ENCODE data around the gene PPFIBP2.
A peak's percentile ranks its signal among the peaks of the same experiment; 100 is the strongest.

PPFIBP2 gene

GRCh38 chr11:7525424-7525823, 11.6 kb downstream of the PPFIBP2 start:
- DNase-seq (ENCODE audit: low spot score), result no peak

- DNase-seq (ENCODE audit: low spot score), result no peak
These were observed 13.2 kb downstream of the PPFIBP2 start for GRCh38 chr11:7527029-7527428.

GRCh38 chr11:7528514-7529049, 14.8 kb downstream of the PPFIBP2 start:
- DNase-seq (ENCODE audit: low spot score), result no peak

GRCh38 chr11:7530013-7530640, 16.3 kb downstream of the PPFIBP2 start:
- no peak for DNase-seq (ENCODE audit: low spot score)

GRCh38 chr11:7531011-7531410, 17.2 kb downstream of the PPFIBP2 start:
- DNase-seq (ENCODE audit: low spot score), result no peak

- DNase-seq (ENCODE audit: low spot score), result no peak
These were observed 18.8 kb downstream of the PPFIBP2 start for GRCh38 chr11:7532405-7533145.

- no peak for DNase-seq (ENCODE audit: low spot score)
These were observed 19.6 kb downstream of the PPFIBP2 start for GRCh38 chr11:7533199-7534041.

- no peak for DNase-seq (ENCODE audit: low spot score)
These were observed 20.2 kb downstream of the PPFIBP2 start for GRCh38 chr11:7534042-7534378.

GRCh38 chr11:7536100-7536499, 22.3 kb downstream of the PPFIBP2 start:
- DNase-seq (ENCODE audit: low spot score), result no peak

- DNase-seq (ENCODE audit: low spot score), result no peak
These were observed 23.5 kb downstream of the PPFIBP2 start for GRCh38 chr11:7537265-7537664.

GRCh38 chr11:7538031-7538430, 24.2 kb downstream of the PPFIBP2 start:
- peak; percentile 77 for DNase-seq (ENCODE audit: low spot score)

- DNase-seq (ENCODE audit: low spot score), result peak; percentile 74
These were observed 25.0 kb downstream of the PPFIBP2 start for GRCh38 chr11:7538466-7539454.

GRCh38 chr11:7540830-7541555, 27.2 kb downstream of the PPFIBP2 start:
- DNase-seq (ENCODE audit: low spot score), result no peak

GRCh38 chr11:7543302-7543701, 29.5 kb downstream of the PPFIBP2 start:
- DNase-seq (ENCODE audit: low spot score), result no peak

GRCh38 chr11:7544021-7544420, 30.2 kb downstream of the PPFIBP2 start:
- no peak for DNase-seq (ENCODE audit: low spot score)

GRCh38 chr11:7545611-7546010, 31.8 kb downstream of the PPFIBP2 start:
- no peak for DNase-seq (ENCODE audit: low spot score)

- DNase-seq (ENCODE audit: low spot score), result no peak
These were observed 32.6 kb downstream of the PPFIBP2 start for GRCh38 chr11:7546324-7546791.

- no peak for DNase-seq (ENCODE audit: low spot score)
These were observed 33.9 kb downstream of the PPFIBP2 start for GRCh38 chr11:7547687-7548086.

- no peak for DNase-seq (ENCODE audit: low spot score)
These were observed 35.0 kb downstream of the PPFIBP2 start for GRCh38 chr11:7548659-7549274.

- no peak for DNase-seq (ENCODE audit: low spot score)
These were observed 35.9 kb downstream of the PPFIBP2 start for GRCh38 chr11:7549681-7550080.
